ENCODE results near the gene PLA2G4B.

The PLA2G4B gene

DNA sequence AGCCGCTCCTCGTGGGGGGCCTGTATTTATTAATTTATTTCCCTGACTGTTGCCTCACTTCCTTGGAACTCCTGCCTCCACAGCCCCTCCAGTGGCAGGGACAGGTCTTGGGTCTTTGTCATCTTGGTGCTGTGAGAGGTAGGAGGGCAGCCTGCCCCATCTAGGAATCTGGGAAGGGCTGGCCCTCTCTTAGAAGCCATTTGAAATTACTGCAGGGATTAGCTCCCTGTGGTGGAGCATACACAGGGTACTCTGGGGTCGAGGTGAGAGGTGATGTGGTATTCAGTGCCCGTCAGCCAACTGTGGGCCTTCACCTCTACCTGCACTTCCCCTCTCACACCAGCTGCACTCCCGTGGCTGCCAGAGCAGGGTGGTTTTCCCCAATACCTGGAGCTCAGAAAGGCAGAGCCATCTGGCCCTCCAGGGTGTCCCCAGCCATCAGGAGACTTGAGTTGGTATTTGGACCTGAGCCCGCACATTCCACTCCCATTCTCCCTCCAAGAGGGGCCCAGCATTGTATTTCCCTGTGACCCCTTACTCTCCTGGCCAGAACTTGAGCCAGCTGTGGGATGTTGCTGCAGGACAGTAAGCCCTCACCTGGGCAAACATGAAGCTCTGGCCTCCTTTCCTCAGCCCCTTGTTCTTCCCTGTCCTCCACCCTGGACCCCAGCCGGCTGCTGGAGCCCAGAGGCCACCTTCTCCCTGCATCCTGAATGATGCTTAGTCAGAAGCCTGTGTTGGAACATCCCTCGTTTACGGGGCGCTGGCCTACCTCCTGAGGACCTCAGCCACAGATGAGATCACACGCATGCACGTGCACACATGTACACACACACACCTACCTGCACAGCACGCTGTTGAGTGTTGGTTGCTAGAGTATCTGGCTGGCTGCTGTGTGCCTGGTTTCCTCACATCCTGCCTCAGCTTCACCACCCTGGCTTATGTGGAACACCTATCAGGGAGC, 12.8 kb upstream of the PLA2G4B start:
- H3K4me1 ChIP-seq (ENCODE audit: insufficient read depth, low read length, poor library complexity, severe bottlenecking): peaks cover 33% of the 10 kb centered on the region
- no peaks in the 10 kb centered on the region for H4K20me1 ChIP-seq (ENCODE audit: insufficient read depth, low read length, poor library complexity, severe bottlenecking)
- H3F3A ChIP-seq (ENCODE audit: low read depth): no peaks in the 10 kb centered on the region
- H3K4me3 ChIP-seq (ENCODE audit: low read length, poor library complexity, severe bottlenecking): no peak overlapping the region
- no peak overlapping the region for H2AFZ ChIP-seq (ENCODE audit: low read length)
- H3K9me3 ChIP-seq (ENCODE audit: insufficient read depth, low read depth, low read length): no peaks in the 10 kb centered on the region
- no peaks in the 10 kb centered on the region for H3K27me3 ChIP-seq (ENCODE audit: insufficient read depth, low read length, poor library complexity, severe bottlenecking)
- H3K79me2 ChIP-seq (ENCODE audit: insufficient read depth, low read length): peaks cover 25% of the 10 kb centered on the region
- H3K9me2 ChIP-seq (replicated peaks; ENCODE audit: low read depth, low read length): no peaks in the 10 kb centered on the region
- H3K36me3 ChIP-seq (ENCODE audit: insufficient read depth, low read length): peaks cover 32% of the 10 kb centered on the region; the same call in 1 of the 2 replicates
- H3K4me2 ChIP-seq (ENCODE audit: low read depth, low read length, poor library complexity, severe bottlenecking): no peak overlapping the region
- TF ChIP-seq EZH2phosphoT487 (IDR thresholded peaks at IDR 0.05; ENCODE audit: borderline replicate concordance): no peak
- TF ChIP-seq, protein P1, sequence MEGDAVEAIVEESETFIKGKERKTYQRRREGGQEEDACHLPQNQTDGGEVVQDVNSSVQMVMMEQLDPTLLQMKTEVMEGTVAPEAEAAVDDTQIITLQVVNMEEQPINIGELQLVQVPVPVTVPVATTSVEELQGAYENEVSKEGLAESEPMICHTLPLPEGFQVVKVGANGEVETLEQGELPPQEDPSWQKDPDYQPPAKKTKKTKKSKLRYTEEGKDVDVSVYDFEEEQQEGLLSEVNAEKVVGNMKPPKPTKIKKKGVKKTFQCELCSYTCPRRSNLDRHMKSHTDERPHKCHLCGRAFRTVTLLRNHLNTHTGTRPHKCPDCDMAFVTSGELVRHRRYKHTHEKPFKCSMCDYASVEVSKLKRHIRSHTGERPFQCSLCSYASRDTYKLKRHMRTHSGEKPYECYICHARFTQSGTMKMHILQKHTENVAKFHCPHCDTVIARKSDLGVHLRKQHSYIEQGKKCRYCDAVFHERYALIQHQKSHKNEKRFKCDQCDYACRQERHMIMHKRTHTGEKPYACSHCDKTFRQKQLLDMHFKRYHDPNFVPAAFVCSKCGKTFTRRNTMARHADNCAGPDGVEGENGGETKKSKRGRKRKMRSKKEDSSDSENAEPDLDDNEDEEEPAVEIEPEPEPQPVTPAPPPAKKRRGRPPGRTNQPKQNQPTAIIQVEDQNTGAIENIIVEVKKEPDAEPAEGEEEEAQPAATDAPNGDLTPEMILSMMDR (conservative IDR thresholded peaks at IDR 0.05; ENCODE audit: low read length): no peak
- H3K9ac ChIP-seq (ENCODE audit: low read depth, low read length, poor library complexity, severe bottlenecking): no peak overlapping the region

DNA sequence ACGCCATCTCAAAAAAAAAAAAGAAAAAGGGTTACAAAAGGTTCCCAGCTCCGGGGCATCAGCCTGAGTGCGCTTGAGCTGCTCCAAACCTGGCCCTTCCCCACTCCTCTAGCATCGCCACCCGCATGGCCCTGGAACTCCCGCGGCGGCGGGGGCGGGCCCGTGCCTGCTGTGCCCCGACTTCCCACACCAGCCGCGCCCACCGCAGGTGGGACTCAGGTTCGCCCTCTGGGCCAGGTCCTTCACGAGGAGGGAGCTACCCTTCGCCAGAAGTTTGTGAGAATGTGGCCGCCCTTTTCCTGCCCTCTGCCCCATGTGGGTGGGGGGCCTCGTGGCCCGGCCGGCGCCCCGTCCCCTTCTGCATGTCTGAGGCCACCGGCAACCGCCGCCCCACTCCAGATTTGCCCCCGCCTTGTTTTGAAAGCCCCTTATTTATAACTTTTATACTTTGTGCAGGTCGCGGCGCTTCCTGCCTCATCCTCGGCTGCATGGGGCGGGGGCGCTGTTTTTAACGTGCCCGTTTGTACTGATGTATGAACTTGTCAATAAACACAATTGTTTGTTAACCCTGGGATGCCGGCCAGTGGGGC, 11.3 kb upstream of the PLA2G4B start:
- Histone ChIP-seq H3K9me3 (ENCODE audit: insufficient read depth, low read depth, low read length) (no peaks in the 10 kb centered on the region), H3K9ac (ENCODE audit: low read depth, low read length, poor library complexity, severe bottlenecking) (peak overlapping the region; percentile 78), H3K79me2 (ENCODE audit: insufficient read depth, low read length) (peaks cover 25% of the 10 kb centered on the region), H3K4me3 (ENCODE audit: low read length, poor library complexity, severe bottlenecking) (peak overlapping the region; percentile 92), H3K36me3 (ENCODE audit: insufficient read depth, low read length) (peaks cover 18% of the 10 kb centered on the region; the same call in 1 of the 2 replicates), H3K4me1 (ENCODE audit: insufficient read depth, low read length, poor library complexity, severe bottlenecking) (peaks cover 47% of the 10 kb centered on the region), H3K9me2 (replicated peaks; ENCODE audit: low read depth, low read length) (no peaks in the 10 kb centered on the region), H3F3A (ENCODE audit: low read depth) (peaks cover 12% of the 10 kb centered on the region), H3K4me2 (ENCODE audit: low read depth, low read length, poor library complexity, severe bottlenecking) (peak overlapping the region; percentile 75), H2AFZ (ENCODE audit: low read length) (peak overlapping the region; percentile 84; the same call in 1 of the 2 replicates), H3K27me3 (ENCODE audit: insufficient read depth, low read length, poor library complexity, severe bottlenecking) (no peaks in the 10 kb centered on the region), H4K20me1 (ENCODE audit: insufficient read depth, low read length, poor library complexity, severe bottlenecking) (no peaks in the 10 kb centered on the region)
- TF ChIP-seq, protein P1 (conservative IDR thresholded peaks at IDR 0.05; ENCODE audit: low read length): peak; percentile 21; the same call in 1 of the 2 replicates
- no peak for TF ChIP-seq EZH2phosphoT487 (IDR thresholded peaks at IDR 0.05; ENCODE audit: borderline replicate concordance)

DNA sequence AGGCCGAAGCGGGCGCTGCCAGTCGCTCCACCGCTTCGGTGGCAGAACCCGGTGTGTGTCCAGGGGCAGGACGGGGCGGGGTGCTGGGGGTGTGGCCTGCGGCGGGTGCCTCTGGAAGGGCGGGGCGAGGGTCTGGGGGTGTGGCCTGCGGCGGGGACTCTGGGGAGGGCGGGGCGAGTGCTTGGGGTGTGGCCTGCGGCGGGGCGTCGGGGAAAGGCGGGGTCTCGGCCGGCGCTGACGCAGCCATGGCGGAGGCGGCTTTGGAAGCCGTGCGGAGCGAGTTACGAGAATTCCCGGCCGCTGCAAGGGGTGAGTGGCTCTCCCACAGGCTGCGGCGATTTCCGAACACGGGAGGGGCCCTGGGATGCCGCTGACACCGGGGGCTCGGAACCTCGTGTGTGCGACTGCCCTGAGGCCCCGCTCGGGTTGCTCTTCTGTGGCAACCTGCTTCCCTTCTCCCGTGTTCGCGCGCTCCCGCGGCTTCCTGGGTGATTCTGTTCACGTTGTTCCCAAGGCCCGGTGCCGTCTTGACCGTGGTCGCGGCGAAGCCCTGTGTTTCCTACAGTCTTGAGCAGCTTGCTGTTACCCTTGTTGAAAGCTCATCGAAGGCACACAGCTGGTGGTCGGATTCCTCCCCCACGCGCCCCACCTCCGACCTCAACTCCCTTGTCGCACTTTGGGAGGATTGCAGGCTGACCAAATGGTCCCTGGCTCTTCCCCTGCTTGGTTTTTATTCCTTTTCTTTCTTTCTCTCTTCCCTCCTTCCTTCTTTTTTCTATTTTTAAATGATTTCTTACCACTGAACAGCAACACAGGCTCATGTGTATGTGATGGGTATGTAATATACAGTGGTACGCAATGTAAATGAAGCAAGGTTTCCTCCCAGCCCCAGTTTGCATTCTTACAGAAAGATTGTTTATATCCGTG, 10.5 kb upstream of the PLA2G4B start, which contains the start of gene JMJD7:
JMJD7 (plus strand) TSS at position 213 of the 927 bp plus-strand sequence; CDS start at position 246, 33 bp downstream.
- no peaks in the 10 kb centered on the region for H3K9me3 ChIP-seq (ENCODE audit: insufficient read depth, low read depth, low read length)
- H3K4me1 ChIP-seq (ENCODE audit: insufficient read depth, low read length, poor library complexity, severe bottlenecking): peaks cover 54% of the 10 kb centered on the region
- H3K79me2 ChIP-seq (ENCODE audit: insufficient read depth, low read length): peaks cover 25% of the 10 kb centered on the region
- H4K20me1 ChIP-seq (ENCODE audit: insufficient read depth, low read length, poor library complexity, severe bottlenecking): no peaks in the 10 kb centered on the region
- no peaks in the 10 kb centered on the region for H3K27me3 ChIP-seq (ENCODE audit: insufficient read depth, low read length, poor library complexity, severe bottlenecking)
- H3K4me3 ChIP-seq (ENCODE audit: low read length, poor library complexity, severe bottlenecking): peak within 1 kb of the TSS; percentile 92
- no peaks in the 10 kb centered on the region for H3K9me2 ChIP-seq (replicated peaks; ENCODE audit: low read depth, low read length)
- peaks cover 12% of the 10 kb centered on the region for H3F3A ChIP-seq (ENCODE audit: low read depth)
- peaks cover 12% of the 10 kb centered on the region; the same call in 1 of the 2 replicates for H3K36me3 ChIP-seq (ENCODE audit: insufficient read depth, low read length)
- peak within 1 kb of the TSS; percentile 75 for H3K4me2 ChIP-seq (ENCODE audit: low read depth, low read length, poor library complexity, severe bottlenecking)
- H3K9ac ChIP-seq (ENCODE audit: low read depth, low read length, poor library complexity, severe bottlenecking): peak within 1 kb of the TSS; percentile 78
- TF ChIP-seq EZH2phosphoT487 (IDR thresholded peaks at IDR 0.05; ENCODE audit: borderline replicate concordance): no peak
- TF ChIP-seq, protein P1 (conservative IDR thresholded peaks at IDR 0.05; ENCODE audit: low read length): no peak
- peak within 1 kb of the TSS; percentile 89 for H2AFZ ChIP-seq (ENCODE audit: low read length)
